WTC11 (cell line): ENCODE measurements around the gene SPECC1L. TPM values are rescaled to one million over a fixed set of nuclear protein-coding genes. Genes with fewer than 3 reads are reported as not detected.
"Not testable (repeated sequence)": the region's sequence is repeated elsewhere in the genome, so short reads cannot be mapped to it uniquely, and the experiment has no call there.

Source experiments
- ATAC-seq: fragments of 200-7000 bp; cut with Tn5 transposase; 2 replicates; pipeline ENCODE4 v1.10.0; 2021; ENCODE audit warnings: mild to moderate bottlenecking, moderate library complexity
- CTCF ChIA-PET: fragments of 300-600 bp; sonication (Branson Sonifier 250); formaldehyde crosslinking; loops from one replicate; lab custom pipeline; 2021; ENCODE audit warnings: antibody characterized with exemption; lab: Charles Lee
- POLR2A ChIA-PET: fragments of 350-600 bp; sonication (Branson Sonifier 250); formaldehyde crosslinking; loops from one replicate; lab custom pipeline; 2021; ENCODE audit warnings: antibody characterized with exemption; lab: Charles Lee
- DNase-seq: peaks from one replicate; pipeline ENCODE4 v3.0.0; 2021; ENCODE audit warnings: low spot score
- H3K27ac Mint-ChIP-seq: 2 replicates; pipeline ENCODE4 v1.8.0; 2021; ENCODE audit warnings: mixed read lengths
- H3K27me3 Mint-ChIP-seq: 2 replicates; pipeline ENCODE4 v1.8.0; 2021; ENCODE audit warnings: low read depth, mild to moderate bottlenecking, moderate library complexity, mixed read lengths
- H3K36me3 Mint-ChIP-seq: 2 replicates; pipeline ENCODE4 v1.8.0; 2021; ENCODE audit warnings: mixed read lengths
- H3K4me1 Mint-ChIP-seq: 2 replicates; pipeline ENCODE4 v1.8.0; 2022; ENCODE audit warnings: mixed read lengths
- H3K4me3 Mint-ChIP-seq: 2 replicates; pipeline ENCODE4 v1.8.0; 2021; ENCODE audit warnings: mild to moderate bottlenecking, moderate library complexity, mixed read lengths
- H3K9me3 Mint-ChIP-seq: 2 replicates; pipeline ENCODE4 v1.8.0; 2021; ENCODE audit warnings: mixed read lengths
- ZNF671 ChIP-seq: fragments of 250-450 bp; sonication (Bioruptor Pico); IDR thresholded peaks from 2 replicates; pipeline ENCODE4 v1.8.0; 2021; ENCODE audit warnings: mild to moderate bottlenecking
- total RNA-seq: library from RNA; stranded (reverse); gene quantifications from 3 replicates; pipeline ENCODE4 v1.2.3, GENCODE V29; 2021
- TF ChIP-seq, protein P1 (sequence below): sonication (generic); formaldehyde crosslinking; IDR thresholded peaks from 2 replicates; pipeline ENCODE4 v1.8.0; 2023; ENCODE audit warnings: missing genetic modification reagents, mild to moderate bottlenecking, borderline replicate concordance
- TF ChIP-seq, protein P2 (sequence below): fragments of 250-450 bp; sonication (Bioruptor Pico); IDR thresholded peaks from 2 replicates; pipeline ENCODE4 v1.8.0; 2021; ENCODE audit warnings: mild to moderate bottlenecking

Gene SPECC1L
- total RNA-seq, 1 experiment from 2014 or later, result 44.6 TPM

DNA sequence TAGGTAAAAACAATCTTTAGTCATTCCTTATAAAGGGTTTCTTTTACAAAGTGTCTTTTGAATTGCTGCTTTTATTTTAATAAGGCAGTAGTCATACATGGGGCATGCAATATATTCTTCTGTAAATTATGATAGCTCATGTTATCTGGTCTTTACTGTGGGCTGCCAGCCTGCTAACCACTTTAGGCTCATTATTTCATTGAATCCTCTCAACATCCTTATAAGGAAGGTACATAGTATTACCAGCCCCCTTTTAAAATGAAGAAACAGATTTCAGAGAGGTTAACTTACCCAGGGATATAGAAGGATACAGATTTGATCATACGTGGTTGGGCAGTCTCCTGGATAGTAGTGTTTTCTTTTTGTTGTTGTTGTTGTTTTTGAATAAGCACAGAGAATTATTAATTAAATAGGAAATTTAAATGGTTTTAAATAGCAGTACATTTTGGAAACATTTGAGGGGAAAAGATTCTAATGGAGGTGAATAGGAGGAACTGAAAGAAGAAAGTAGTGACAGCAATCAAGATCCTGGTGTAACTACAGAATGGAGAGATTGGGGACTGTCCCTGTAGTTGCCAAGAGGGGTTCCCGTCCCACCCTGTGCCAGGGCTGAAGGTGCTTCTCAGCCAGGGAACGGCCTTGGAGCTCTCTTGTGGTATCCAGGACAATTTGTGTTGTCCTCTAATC, 21.0 kb downstream of the SPECC1L start (continued):
- TF ChIP-seq, protein P1, sequence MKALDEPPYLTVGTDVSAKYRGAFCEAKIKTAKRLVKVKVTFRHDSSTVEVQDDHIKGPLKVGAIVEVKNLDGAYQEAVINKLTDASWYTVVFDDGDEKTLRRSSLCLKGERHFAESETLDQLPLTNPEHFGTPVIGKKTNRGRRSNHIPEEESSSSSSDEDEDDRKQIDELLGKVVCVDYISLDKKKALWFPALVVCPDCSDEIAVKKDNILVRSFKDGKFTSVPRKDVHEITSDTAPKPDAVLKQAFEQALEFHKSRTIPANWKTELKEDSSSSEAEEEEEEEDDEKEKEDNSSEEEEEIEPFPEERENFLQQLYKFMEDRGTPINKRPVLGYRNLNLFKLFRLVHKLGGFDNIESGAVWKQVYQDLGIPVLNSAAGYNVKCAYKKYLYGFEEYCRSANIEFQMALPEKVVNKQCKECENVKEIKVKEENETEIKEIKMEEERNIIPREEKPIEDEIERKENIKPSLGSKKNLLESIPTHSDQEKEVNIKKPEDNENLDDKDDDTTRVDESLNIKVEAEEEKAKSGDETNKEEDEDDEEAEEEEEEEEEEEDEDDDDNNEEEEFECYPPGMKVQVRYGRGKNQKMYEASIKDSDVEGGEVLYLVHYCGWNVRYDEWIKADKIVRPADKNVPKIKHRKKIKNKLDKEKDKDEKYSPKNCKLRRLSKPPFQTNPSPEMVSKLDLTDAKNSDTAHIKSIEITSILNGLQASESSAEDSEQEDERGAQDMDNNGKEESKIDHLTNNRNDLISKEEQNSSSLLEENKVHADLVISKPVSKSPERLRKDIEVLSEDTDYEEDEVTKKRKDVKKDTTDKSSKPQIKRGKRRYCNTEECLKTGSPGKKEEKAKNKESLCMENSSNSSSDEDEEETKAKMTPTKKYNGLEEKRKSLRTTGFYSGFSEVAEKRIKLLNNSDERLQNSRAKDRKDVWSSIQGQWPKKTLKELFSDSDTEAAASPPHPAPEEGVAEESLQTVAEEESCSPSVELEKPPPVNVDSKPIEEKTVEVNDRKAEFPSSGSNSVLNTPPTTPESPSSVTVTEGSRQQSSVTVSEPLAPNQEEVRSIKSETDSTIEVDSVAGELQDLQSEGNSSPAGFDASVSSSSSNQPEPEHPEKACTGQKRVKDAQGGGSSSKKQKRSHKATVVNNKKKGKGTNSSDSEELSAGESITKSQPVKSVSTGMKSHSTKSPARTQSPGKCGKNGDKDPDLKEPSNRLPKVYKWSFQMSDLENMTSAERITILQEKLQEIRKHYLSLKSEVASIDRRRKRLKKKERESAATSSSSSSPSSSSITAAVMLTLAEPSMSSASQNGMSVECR (CRISPR knock-in tag), result no peak
- TF ChIP-seq ZNF671 (CRISPR knock-in tag), result no peak

DNA sequence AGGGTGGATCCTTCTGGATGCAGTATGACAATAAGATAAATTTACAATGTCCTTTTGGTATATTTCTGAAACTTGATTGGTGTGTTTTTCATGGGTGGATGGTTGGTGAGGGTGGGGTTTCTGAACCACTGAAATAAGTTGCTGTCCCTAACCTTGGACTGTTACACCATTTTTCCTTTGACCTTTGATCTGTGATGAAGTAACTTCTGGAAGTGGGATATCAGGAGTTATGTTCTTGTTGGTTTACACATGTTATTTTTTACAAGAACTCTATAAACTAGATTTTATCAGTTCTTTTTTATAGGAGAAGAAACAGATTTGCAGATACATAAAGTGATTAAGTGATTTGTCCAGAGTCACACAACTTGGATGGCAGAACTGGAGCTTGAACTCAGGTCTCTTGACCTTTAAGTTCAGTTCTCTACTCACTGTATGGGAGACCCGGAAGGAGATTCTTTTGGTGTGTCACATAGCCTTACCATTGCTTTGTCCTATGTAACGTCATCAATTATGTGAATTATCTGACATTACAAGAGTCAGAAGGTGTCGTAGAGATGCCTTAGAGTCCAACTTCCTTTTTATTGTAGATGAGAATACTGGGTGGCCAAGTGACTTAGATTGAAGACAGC, 21.7 kb downstream of the SPECC1L start:
- H3K36me3 Mint-ChIP-seq, DNase-seq: not testable (repeated sequence)

DNA sequence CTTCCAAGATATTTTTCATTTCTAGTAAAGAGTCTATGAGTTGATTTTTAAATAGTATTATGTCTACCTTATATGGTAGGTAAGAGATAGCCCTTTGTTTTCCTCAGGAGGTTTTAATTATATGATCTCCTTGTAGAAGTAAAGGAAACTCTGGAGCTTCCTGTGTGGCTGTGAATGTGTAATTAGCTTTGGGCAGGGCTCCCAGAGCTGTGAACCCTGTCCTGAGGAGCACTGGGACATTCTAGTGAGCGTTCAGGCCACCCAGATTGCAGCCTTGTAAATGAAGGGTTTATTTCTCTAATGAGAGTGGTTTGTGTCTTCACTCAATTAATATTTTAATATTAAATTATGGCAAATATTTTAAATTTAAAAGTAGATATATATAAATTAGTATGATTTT, 24.3 kb downstream of the SPECC1L start:
- H3K27me3 Mint-ChIP-seq, H3K4me3 Mint-ChIP-seq, H3K9me3 Mint-ChIP-seq, DNase-seq, H3K4me1 Mint-ChIP-seq, H3K27ac Mint-ChIP-seq, ATAC-seq, H3K36me3 Mint-ChIP-seq, POLR2A ChIA-PET: not testable (repeated sequence)
- CTCF ChIA-PET, result interaction anchor here (0.7 kb wide), 1 partner anchor 227 kb away, joined by 3 read pairs; no protein-coding TSS in a partner anchor

More for the DNA sequence above, 21.7 kb downstream of the SPECC1L start:
- CTCF ChIA-PET, ATAC-seq, H3K9me3 Mint-ChIP-seq, H3K27me3 Mint-ChIP-seq, H3K27ac Mint-ChIP-seq, POLR2A ChIA-PET, H3K4me3 Mint-ChIP-seq: not testable (repeated sequence)
- H3K4me1 Mint-ChIP-seq, result peaks cover 18% of the 10 kb centered on the region

DNA sequence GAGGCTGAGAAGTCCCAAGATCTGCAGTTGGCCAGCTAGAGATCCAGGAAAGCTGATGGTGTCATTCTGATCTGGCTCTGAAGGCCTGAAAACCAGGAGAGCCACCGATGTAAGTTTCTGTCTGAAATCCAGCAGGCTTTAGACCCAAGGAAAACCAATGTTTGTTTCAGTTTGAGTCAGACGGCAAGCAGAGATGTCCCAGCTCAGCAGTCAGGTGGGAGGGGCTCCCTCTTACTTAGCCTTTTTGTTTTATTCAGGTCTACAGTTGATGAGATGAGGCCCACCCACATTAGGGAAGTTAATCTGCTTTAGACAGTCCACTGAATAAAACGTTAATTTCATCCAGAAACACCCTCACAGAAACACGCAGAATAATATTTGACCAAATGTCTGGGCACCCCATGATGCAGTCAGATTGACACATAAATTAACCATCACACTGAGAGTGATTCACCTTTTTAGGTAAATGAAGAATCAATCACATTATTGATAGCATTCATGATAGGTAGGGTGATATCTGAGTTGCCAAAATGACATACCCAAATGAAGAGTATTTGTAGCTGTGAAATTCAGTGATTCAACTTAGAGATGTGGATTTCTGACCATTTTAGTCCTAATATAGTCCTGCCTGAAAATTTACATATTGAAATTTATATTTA, 28.0 kb downstream of the SPECC1L start:
- H3K9me3 Mint-ChIP-seq, DNase-seq, H3K4me1 Mint-ChIP-seq, H3K27ac Mint-ChIP-seq, H3K27me3 Mint-ChIP-seq, H3K4me3 Mint-ChIP-seq, CTCF ChIA-PET, ATAC-seq, POLR2A ChIA-PET: not testable (repeated sequence)
- H3K36me3 Mint-ChIP-seq, result peaks cover 11% of the 10 kb centered on the region; the same call in 1 of the 2 replicates

DNA sequence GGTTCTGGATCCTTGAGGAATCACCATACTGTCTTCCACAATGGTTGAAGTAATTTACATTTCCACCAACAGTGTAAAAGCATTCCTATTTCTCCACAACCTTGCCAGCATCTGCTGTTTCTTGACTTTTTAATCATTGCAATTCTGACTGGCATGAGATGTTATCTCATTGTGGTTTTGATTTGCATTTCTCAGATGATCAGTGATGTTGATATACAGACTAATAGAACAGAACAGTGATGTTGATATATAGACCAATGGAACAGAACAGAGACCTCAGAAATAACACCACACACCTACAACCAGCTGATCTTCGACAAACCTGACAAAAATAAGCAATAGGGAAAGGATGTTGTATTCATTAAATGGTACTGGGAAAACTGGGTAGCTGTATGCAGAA, 29.9 kb downstream of the SPECC1L start:
- H3K27me3 Mint-ChIP-seq, POLR2A ChIA-PET, H3K4me1 Mint-ChIP-seq, ATAC-seq, CTCF ChIA-PET, DNase-seq, H3K9me3 Mint-ChIP-seq, H3K27ac Mint-ChIP-seq, H3K4me3 Mint-ChIP-seq: not testable (repeated sequence)
- H3K36me3 Mint-ChIP-seq, result peaks cover 29% of the 10 kb centered on the region

DNA sequence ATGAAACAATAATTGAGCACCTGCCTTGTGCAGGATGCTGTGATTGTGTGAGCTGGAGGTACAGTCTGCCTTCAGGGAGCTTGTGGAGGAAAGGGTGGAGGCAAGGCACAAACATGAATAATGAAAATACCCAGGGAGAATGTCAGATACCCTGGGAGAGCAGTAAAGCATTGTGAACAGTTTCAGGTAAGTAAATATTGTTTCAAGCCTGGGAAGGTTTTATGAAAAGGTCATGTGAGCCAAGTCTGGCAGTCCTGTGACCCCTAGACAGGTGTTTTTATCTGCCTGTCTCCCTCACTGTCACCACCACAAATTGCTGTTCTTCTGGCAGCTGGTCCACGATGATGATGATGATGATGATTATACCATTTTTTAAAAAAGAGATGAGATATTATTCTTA, 32.0 kb downstream of the SPECC1L start:
- Mint-ChIP-seq H3K4me1 (no peaks in the 10 kb centered on the region), H3K9me3 (peaks cover 15% of the 10 kb centered on the region), H3K27ac (no peak overlapping the region), H3K27me3 (no peaks in the 10 kb centered on the region), H3K4me3 (no peak overlapping the region), H3K36me3 (peaks cover 44% of the 10 kb centered on the region)
- TF ChIP-seq, protein P2, sequence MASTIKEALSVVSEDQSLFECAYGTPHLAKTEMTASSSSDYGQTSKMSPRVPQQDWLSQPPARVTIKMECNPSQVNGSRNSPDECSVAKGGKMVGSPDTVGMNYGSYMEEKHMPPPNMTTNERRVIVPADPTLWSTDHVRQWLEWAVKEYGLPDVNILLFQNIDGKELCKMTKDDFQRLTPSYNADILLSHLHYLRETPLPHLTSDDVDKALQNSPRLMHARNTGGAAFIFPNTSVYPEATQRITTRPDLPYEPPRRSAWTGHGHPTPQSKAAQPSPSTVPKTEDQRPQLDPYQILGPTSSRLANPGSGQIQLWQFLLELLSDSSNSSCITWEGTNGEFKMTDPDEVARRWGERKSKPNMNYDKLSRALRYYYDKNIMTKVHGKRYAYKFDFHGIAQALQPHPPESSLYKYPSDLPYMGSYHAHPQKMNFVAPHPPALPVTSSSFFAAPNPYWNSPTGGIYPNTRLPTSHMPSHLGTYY, result no peak
- CTCF ChIA-PET, result interaction anchor here (1.1 kb wide), 1 partner anchor 113 kb away, joined by 3 read pairs; no protein-coding TSS in a partner anchor
- POLR2A ChIA-PET, result no interaction called here
- no peak for ATAC-seq
- no peak for DNase-seq
